NCI-H2196 treated with DMSO at 0.1 percent for 48 hours (cell line): Measurements from ENCODE around the gene GSTA2.
"Not testable (repeated sequence)": the region's sequence is repeated elsewhere in the genome, so short reads cannot be mapped to it uniquely, and the experiment has no call there.

Experiments
- DNase-seq: peaks from one replicate; lab custom pipeline; 2025; ENCODE audit not compliant: unreplicated experiment; lab: John Stamatoyannopoulos, UW

GSTA2 gene

GRCh38 chr6:52760105-52760765 is 3.0 kb downstream of the GSTA2 start:
- no peak for DNase-seq

GRCh38 chr6:52759085-52759484 is 4.2 kb downstream of the GSTA2 start:
- DNase-seq, result no peak

- not testable (repeated sequence) for DNase-seq
Observed at GRCh38 chr6:52757651-52758338, 5.5 kb downstream of the GSTA2 start.

DNA sequence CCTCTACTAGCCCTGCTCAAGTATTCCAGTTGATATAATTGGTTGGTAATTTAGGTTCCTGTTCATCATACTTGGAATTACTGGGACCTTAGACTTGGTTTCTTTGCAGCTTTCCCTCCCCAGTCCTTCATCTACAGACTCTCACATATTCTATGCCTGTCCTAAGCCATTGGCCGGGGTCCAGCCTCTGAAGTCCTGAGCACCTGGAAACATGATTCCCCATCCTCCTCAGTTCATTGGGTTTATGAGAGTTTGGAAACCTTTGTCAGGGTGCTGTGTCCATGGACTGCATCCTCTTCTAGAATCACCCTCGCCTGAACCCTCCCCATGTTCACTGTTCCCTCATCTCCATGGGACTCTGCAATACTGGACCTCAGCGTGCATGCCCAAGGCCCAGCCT is 8.8 kb downstream of the GSTA2 start:
- no peak for DNase-seq

DNA sequence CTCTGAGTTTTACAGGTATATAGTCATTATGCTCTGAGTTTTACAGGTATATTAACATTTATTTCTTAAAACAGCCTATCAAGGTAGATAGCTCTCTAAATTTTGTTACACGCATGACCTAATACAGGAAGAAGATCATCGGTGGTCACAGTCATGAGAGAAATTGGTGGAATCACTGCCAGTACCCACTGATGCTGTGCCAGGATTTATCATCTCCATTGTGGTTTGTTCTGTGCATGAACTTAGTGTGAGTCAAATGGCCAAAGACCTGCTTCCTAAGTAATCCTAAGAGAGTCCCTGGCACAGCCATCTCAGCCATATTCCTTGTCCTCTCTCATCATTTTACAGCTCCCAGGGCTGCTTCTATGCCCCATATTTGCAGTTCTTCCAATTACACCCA is 10.1 kb downstream of the GSTA2 start:
- DNase-seq, result not testable (repeated sequence)

GRCh38 chr6:52752310-52752709 is 11.0 kb downstream of the GSTA2 start:
- no peak for DNase-seq

DNA sequence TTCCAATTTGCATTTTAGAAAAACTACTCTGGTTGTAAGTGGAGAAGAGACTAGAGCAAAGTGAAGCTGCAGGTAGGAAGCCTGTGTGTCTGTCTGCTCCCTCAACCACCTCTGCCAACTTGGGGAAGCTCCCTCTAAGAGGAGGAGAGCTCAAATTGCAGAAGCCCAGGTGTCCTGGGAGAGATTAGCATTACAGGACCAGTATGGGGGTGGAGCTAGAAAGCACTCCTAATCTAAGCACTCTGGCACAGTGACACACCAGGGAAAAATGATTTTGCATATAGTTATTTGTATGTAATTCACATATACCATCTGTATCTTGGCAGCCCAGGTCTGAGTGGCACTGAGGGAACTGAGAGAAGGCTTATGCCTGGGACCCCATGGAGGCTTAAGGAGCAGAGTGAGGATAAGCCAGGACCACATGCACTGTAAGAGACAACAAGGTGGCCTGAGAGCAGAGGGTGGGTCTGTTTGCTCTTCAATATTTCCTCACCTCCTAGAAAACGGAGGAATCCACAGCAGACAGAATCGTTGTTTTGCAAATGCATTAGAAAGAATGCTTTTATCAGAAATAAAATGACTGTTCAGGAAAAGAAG is 13.6 kb downstream of the GSTA2 start:
- peak; percentile 11 for DNase-seq

DNA sequence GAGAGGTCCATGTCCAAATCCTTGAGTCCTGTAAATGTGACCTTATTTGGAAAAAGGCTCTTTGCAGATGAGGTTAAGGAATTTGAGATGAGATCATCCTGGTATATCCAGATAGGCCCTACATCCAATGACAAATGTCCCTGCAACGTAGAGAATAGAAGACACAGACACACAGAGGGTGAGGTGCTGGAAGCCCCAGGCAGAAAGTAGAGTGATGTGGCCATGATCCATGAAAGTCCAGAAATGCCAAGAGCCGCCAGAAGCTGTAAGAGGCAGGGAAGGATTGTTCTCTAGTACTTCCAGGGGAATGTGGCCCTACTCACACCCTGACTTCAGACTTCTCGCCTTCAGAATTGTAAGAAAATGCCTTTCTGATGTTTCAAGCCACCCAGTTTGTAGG is 16.0 kb downstream of the GSTA2 start:
- DNase-seq, result not testable (repeated sequence)

- DNase-seq, result no peak
Observed at GRCh38 chr6:52746213-52746612, 17.1 kb downstream of the GSTA2 start.

DNA sequence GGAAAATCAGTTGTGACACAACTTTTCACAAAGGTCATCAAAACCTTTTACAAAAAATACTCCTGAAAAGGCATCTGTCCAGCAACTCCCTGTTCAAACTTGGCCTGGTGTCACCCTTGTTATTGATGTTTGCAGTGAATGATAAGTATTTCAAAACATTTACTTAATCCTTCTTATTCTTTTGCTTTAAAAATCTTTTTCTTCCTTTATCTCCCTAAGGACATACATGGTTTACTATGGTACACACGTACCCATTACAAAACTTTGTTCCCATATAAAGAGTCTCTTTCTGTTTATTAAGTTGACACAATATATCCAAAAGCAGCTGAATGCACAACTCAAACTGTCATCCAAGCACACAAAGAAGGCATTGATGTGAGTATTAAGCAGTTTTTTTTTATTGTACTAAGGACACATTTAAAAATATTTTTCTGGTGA is 17.5 kb downstream of the GSTA2 start:
- DNase-seq, result no peak

DNA sequence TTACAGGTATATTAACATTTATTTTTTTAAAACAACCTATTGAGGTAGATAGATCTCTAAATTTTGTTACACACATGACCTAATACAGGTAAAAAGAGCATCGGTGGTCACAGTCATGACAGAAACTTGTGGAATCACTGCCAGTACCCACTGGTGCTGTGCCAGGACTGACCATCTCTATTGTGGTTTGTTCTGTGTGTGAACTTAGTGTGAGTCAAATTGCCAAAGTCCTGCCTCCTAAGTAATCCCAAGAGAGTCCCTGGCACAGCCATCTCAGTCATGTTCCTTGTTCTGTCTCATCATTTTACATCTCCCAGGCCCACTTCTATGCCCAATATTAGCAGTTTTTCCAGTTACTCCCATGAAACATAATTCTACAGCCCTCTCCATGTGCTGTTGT is 21.4 kb downstream of the GSTA2 start:
- DNase-seq, result no peak

- DNase-seq, result no peak
Observed at GRCh38 chr6:52739627-52740026, 23.6 kb downstream of the GSTA2 start.

DNA sequence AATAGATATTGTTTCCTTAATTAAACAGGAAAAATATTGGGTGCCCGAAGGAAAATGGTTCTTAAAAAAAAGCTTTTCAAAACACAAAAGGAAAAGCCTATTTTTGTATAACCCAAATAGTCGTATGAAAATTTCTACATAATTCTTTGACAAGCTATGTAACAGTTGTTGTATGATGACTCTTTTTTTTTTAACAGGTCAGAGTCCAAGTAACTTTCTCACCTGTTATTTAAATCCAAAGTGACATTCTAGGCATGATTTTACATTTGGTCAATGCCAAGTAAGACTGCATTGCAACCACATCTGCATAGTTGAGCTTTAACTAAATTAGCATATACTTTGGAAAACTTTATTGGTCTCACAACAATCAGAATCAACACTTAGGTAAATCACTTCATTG is 24.1 kb downstream of the GSTA2 start:
- no peak for DNase-seq

DNA sequence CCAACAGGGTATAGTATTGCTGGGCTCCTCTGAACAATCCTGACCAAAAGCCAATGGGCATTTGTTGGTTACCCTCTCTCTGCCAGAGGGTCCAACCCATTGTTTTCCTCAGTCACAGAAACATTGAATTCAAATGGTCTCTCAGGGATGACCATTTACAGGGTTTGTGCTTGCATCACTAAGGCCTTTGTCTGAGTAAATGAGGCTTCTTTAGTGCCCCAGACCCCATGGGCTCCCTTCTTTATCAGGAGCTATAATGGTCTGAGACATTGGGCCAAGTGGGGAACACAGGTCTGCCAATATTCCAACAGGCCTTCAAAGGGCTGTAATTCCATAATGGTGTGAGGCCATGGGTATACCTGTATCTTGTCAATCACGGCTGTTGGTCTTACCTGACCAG is 27.1 kb downstream of the GSTA2 start:
- no peak for DNase-seq

- DNase-seq, result no peak
Observed at GRCh38 chr6:52735071-52735470, 28.2 kb downstream of the GSTA2 start.

DNA sequence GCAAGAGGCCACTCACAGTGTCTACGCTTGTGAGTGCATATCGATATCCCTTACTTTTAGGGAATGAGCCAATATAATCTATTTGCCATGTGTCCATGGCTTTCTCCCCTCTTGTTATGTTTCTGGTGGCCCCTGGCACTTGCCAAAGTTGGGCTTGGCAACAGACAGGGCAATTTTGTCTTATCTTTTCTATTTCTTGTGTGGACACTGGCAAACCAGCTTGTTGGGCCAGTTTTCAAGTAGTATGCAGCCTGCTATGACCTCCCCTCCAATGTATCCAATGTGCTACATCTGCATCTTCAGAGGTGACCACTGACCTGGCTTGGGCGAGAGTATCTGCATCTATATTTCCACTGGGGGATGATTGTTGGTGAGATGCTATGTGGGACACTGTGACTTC is 29.2 kb downstream of the GSTA2 start:
- DNase-seq, result no peak

GRCh38 chr6:52733172-52733571 is 30.1 kb downstream of the GSTA2 start:
- no peak for DNase-seq

DNA sequence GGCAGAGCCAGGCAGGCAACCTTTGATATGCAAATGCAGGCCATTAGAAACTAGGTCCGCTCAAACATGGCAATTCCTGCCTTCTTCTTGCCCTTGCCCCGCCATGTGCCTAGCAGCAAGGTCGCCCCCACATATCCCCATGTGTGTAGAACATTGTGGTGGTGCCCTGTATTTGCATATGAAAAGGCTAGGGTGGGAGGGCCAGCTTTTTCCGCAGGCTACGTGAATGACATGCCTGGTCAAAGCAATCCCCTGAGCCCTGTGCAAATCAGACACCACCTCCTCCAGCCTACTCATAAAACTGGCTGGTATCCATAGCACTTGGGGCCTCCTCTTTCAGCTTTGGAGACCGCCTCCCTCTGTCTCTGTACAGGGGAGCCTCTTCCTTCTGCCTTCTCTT is 31.6 kb downstream of the GSTA2 start:
- DNase-seq, result no peak

GRCh38 chr6:52729576-52729975 is 33.7 kb downstream of the GSTA2 start:
- DNase-seq, result no peak

DNA sequence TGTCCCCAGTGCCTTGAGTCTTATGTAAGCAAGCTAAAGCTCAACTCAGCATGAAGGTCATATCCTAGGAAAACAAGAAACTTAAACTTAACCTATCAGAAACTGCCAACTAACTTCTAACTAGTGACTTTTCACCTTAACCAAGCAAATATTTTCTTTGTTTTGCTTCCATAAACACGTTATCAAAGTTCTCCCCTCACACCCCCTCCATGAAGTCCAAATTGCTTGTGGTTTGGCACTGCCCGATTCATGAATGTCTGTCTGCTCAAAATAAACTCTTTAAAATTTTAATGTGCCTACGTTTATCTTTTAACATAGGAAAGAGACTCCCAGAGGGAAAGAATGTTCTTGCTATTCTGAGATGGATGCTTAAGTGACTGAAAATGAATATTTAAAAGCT is 34.9 kb downstream of the GSTA2 start:
- DNase-seq, result no peak

GRCh38 chr6:52727908-52728307 is 35.4 kb downstream of the GSTA2 start:
- no peak for DNase-seq

- no peak for DNase-seq
Observed at GRCh38 chr6:52726741-52727535, 36.3 kb downstream of the GSTA2 start.
